ENCODE data around the gene CLTB.

Gene CLTB

GRCh38 chr5:176383961-176384360 lies 32.4 kb downstream of the CLTB start:
- in situ Hi-C loops (cut with MboI; ENCODE audit: low sequenced_read_pairs) = no loop called here

- in situ Hi-C loops (cut with MboI; ENCODE audit: low sequenced_read_pairs) = no loop called here
These were observed 33.0 kb downstream of the CLTB start for GRCh38 chr5:176383248-176383905.

- in situ Hi-C loops (cut with MboI; ENCODE audit: low sequenced_read_pairs) = no loop called here
These were observed 33.6 kb downstream of the CLTB start for GRCh38 chr5:176382721-176383120.

GRCh38 chr5:176381979-176382378 lies 34.4 kb downstream of the CLTB start:
- in situ Hi-C loops (cut with MboI; ENCODE audit: low sequenced_read_pairs) = no loop called here

GRCh38 chr5:176381423-176381822 lies 34.9 kb downstream of the CLTB start:
- in situ Hi-C loops (cut with MboI; ENCODE audit: low sequenced_read_pairs) = no loop called here

GRCh38 chr5:176379881-176380280 lies 36.5 kb downstream of the CLTB start:
- in situ Hi-C loops (cut with MboI; ENCODE audit: low sequenced_read_pairs) = no loop called here

GRCh38 chr5:176373100-176373818 lies 43.1 kb downstream of the CLTB start:
- in situ Hi-C loops (cut with MboI; ENCODE audit: low sequenced_read_pairs) = no loop called here

GRCh38 chr5:176371621-176372539 lies 44.5 kb downstream of the CLTB start:
- in situ Hi-C loops (cut with MboI; ENCODE audit: low sequenced_read_pairs) = no loop called here

- in situ Hi-C loops (cut with MboI; ENCODE audit: low sequenced_read_pairs) = no loop called here
These were observed 46.2 kb downstream of the CLTB start for GRCh38 chr5:176369934-176370711.

- in situ Hi-C loops (cut with MboI; ENCODE audit: low sequenced_read_pairs) = no loop called here
These were observed 47.6 kb downstream of the CLTB start for GRCh38 chr5:176368726-176369125.

GRCh38 chr5:176366232-176366894 lies 50.0 kb downstream of the CLTB start:
- in situ Hi-C loops (cut with MboI; ENCODE audit: low sequenced_read_pairs) = no loop called here

- in situ Hi-C loops (cut with MboI; ENCODE audit: low sequenced_read_pairs) = no loop called here
These were observed 50.7 kb downstream of the CLTB start, which contains the start of gene ARL10 for GRCh38 chr5:176365351-176366231. Gene ARL10, plus strand, starts transcription at chr5:176365487. Its CDS starts 77 bp downstream, at chr5:176365564.

GRCh38 chr5:176364765-176365350 lies 51.5 kb downstream of the CLTB start:
- in situ Hi-C loops (cut with MboI; ENCODE audit: low sequenced_read_pairs) = no loop called here

GRCh38 chr5:176362233-176362490 lies 54.2 kb downstream of the CLTB start:
- in situ Hi-C loops (cut with MboI; ENCODE audit: low sequenced_read_pairs) = no loop called here

GRCh38 chr5:176361437-176362232 lies 54.7 kb downstream of the CLTB start, which contains the start of gene KIAA1191:
Gene KIAA1191, minus strand, starts transcription at chr5:176361764. Its CDS starts 2,256 bp downstream, at chr5:176359508.
- in situ Hi-C loops (cut with MboI; ENCODE audit: low sequenced_read_pairs) = no loop called here

GRCh38 chr5:176360894-176361436 lies 55.4 kb downstream of the CLTB start:
- in situ Hi-C loops (cut with MboI; ENCODE audit: low sequenced_read_pairs) = no loop called here

GRCh38 chr5:176359658-176360057 lies 56.7 kb downstream of the CLTB start:
- in situ Hi-C loops (cut with MboI; ENCODE audit: low sequenced_read_pairs) = no loop called here

GRCh38 chr5:176356179-176356566 lies 60.2 kb downstream of the CLTB start:
- in situ Hi-C loops (cut with MboI; ENCODE audit: low sequenced_read_pairs) = no loop called here
